Loucy (cell line): ENCODE data around the gene SSNA1.

Source experiments
- H2AFZ ChIP-seq: fragments of 200-600 bp; sonication (generic); 2 replicates; pipeline ENCODE4 v1.6.0; 2016; ENCODE audit warnings: antibody characterized with exemption, mild to moderate bottlenecking, low read length, moderate library complexity
- H3F3A ChIP-seq: fragments of 200-600 bp; 2 replicates; pipeline ENCODE4 v1.6.0; 2016; ENCODE audit warnings: antibody characterized with exemption, low read depth, mild to moderate bottlenecking
- H3K27me3 ChIP-seq: fragments of 200-600 bp; sonication (generic); 2 replicates; pipeline ENCODE4 v1.6.1; 2014; ENCODE audit warnings: low read length, mild to moderate bottlenecking; ENCODE audit not compliant: insufficient read depth, poor library complexity, severe bottlenecking
- H3K36me3 ChIP-seq: fragments of 200-600 bp; sonication (generic); 2 replicates; pipeline ENCODE4 v1.6.1; 2016; ENCODE audit warnings: low read length; ENCODE audit not compliant: insufficient read depth
- H3K4me1 ChIP-seq: fragments of 200-600 bp; sonication (generic); 2 replicates; pipeline ENCODE4 v1.5.1; 2014; ENCODE audit warnings: low read length, mild to moderate bottlenecking; ENCODE audit not compliant: insufficient read depth, poor library complexity, severe bottlenecking
- H3K4me2 ChIP-seq: fragments of 200-600 bp; sonication (generic); 2 replicates; pipeline ENCODE4 v1.6.0; 2014; ENCODE audit warnings: antibody characterized with exemption, low read length, low read depth, mild to moderate bottlenecking; ENCODE audit not compliant: poor library complexity, severe bottlenecking
- H3K4me3 ChIP-seq: fragments of 200-600 bp; sonication (generic); 2 replicates; pipeline ENCODE4 v1.5.1; 2014; ENCODE audit warnings: low read length, mild to moderate bottlenecking, mixed read lengths; ENCODE audit not compliant: poor library complexity, severe bottlenecking
- H3K79me2 ChIP-seq: fragments of 200-600 bp; sonication (generic); 2 replicates; pipeline ENCODE4 v1.6.1; 2014; ENCODE audit warnings: low read length; ENCODE audit not compliant: insufficient read depth
- H3K9ac ChIP-seq: fragments of 200-600 bp; sonication (generic); 2 replicates; pipeline ENCODE4 v1.6.0; 2014; ENCODE audit warnings: mild to moderate bottlenecking, low read depth, low read length, moderate library complexity; ENCODE audit not compliant: poor library complexity, severe bottlenecking
- H3K9me2 ChIP-seq: fragments of 200-600 bp; sonication (generic); replicated peaks from 2 replicates; pipeline ENCODE4 v1.6.1; 2016; ENCODE audit warnings: low read depth, low read length, mixed read lengths
- H3K9me3 ChIP-seq: fragments of 200-600 bp; sonication (generic); 2 replicates; pipeline ENCODE4 v1.6.1; 2014; ENCODE audit warnings: mild to moderate bottlenecking, antibody characterized with exemption, low read length, low read depth; ENCODE audit not compliant: insufficient read depth
- H4K20me1 ChIP-seq: fragments of 200-600 bp; sonication (generic); 2 replicates; pipeline ENCODE4 v1.6.0; 2014; ENCODE audit warnings: antibody characterized with exemption, low read length, mild to moderate bottlenecking; ENCODE audit not compliant: insufficient read depth, poor library complexity, severe bottlenecking
- EZH2phosphoT487 ChIP-seq: fragments of 200-600 bp; IDR thresholded peaks from 2 replicates; pipeline ENCODE4 v1.6.1; 2018; ENCODE audit warnings: antibody characterized with exemption, mild to moderate bottlenecking, moderate library complexity, borderline replicate concordance
- TF ChIP-seq, protein P1 (sequence below): fragments of 200-600 bp; sonication (generic); conservative IDR thresholded peaks from 2 replicates; pipeline ENCODE4 v1.5.1; 2014; ENCODE audit warnings: mild to moderate bottlenecking, antibody characterized with exemption, low read length

Gene SSNA1

DNA sequence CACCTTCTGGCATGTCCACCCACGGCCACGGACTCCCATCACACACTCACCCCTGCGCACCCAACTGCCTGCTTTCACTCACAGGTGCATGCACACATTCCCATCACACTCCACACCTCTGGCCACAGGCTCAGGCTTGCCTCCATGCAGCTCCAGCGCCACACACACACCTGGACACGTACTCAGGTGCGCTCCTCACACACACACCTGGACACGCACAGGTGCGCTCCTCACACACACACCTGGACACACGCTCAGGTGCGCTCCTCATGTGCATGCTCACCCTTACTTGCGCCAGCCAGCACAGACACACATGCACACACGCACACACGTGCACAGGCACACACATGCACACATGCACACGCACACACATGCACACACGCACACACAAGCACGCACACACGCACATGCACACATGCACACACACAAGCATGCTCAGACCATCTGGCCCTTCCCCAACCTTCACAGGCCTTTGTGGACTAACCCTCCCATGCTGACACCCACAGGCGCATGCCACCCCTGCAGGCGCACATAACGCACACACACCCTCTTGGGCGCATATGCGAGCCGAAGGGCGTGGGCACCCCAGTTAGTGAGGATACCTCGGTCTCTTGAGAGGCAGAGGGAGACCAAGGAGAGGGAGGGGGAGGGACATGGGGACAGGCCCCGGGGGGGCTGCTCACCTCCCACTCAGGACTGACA is 41.2 kb upstream of the SSNA1 start:
- Histone ChIP-seq H3K9me2 (no peaks in the 10 kb centered on the region), H3K36me3 (no peaks in the 10 kb centered on the region), H3K9ac (no peak overlapping the region), H3F3A (0 out of 2 replicates have a peak, but pooled peaks cover 4% of the 10 kb centered on the region), H3K4me3 (no peak overlapping the region), H3K9me3 (no peaks in the 10 kb centered on the region), H3K4me1 (no peaks in the 10 kb centered on the region), H3K27me3 (no peaks in the 10 kb centered on the region), H3K4me2 (no peak overlapping the region), H4K20me1 (no peaks in the 10 kb centered on the region), H2AFZ (no peak overlapping the region), H3K79me2 (no peaks in the 10 kb centered on the region)
- TF ChIP-seq, protein P1, sequence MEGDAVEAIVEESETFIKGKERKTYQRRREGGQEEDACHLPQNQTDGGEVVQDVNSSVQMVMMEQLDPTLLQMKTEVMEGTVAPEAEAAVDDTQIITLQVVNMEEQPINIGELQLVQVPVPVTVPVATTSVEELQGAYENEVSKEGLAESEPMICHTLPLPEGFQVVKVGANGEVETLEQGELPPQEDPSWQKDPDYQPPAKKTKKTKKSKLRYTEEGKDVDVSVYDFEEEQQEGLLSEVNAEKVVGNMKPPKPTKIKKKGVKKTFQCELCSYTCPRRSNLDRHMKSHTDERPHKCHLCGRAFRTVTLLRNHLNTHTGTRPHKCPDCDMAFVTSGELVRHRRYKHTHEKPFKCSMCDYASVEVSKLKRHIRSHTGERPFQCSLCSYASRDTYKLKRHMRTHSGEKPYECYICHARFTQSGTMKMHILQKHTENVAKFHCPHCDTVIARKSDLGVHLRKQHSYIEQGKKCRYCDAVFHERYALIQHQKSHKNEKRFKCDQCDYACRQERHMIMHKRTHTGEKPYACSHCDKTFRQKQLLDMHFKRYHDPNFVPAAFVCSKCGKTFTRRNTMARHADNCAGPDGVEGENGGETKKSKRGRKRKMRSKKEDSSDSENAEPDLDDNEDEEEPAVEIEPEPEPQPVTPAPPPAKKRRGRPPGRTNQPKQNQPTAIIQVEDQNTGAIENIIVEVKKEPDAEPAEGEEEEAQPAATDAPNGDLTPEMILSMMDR, result no peak
- no peak for TF ChIP-seq EZH2phosphoT487

DNA sequence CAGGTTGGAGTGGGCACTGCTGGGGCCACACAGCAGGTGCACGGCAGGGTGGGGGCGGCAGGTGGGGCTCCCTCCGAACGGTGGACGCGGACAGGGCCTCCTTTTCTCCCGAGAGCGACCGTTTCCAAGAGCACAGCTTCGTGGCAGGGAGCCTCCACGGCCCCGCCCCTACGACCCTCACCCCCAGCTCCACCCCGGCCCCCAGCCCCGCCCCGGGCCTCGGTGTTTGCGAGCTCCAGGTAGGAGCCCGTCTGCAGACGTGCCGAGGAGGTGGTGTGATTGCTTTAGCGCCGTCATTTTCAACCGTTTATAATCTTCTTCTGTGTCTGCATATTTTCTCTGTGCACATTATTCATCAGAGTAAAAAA is 40.7 kb upstream of the SSNA1 start:
- no peak overlapping the region for H3K4me3 ChIP-seq
- H3K27me3 ChIP-seq, result no peaks in the 10 kb centered on the region
- H3K9ac ChIP-seq, result no peak overlapping the region
- H3K36me3 ChIP-seq, result no peaks in the 10 kb centered on the region
- no peaks in the 10 kb centered on the region for H3K79me2 ChIP-seq
- H3K9me2 ChIP-seq, result no peaks in the 10 kb centered on the region
- no peak overlapping the region for H2AFZ ChIP-seq
- H3K4me2 ChIP-seq, result no peak overlapping the region
- H4K20me1 ChIP-seq, result no peaks in the 10 kb centered on the region
- H3K9me3 ChIP-seq, result no peaks in the 10 kb centered on the region
- 0 out of 2 replicates have a peak, but pooled peaks cover 4% of the 10 kb centered on the region for H3F3A ChIP-seq
- TF ChIP-seq EZH2phosphoT487, result no peak
- TF ChIP-seq, protein P1, result no peak
- H3K4me1 ChIP-seq, result no peaks in the 10 kb centered on the region

DNA sequence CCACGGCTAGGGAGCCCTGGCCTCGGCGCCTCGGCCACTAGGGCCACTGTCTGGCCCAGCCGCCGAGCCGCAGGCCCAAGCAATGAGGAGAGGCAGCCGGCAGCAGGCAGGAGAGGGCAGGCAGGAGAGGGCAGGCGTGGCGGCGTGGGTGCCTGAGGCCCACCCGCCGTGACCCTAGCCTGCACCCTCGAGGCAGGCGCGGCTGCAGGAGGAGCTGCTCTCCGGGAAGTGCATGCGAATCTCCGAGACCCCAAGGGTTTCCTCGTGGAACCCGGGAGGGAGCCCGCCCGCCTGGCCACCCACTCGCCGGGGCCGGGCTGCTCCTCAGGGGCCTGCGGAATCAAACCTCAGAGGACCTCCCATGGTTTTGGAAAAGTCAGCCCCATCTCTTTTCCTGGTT is 40.2 kb upstream of the SSNA1 start:
- no peaks in the 10 kb centered on the region for H3K36me3 ChIP-seq
- no peak overlapping the region for H3K4me2 ChIP-seq
- H3K79me2 ChIP-seq, result no peaks in the 10 kb centered on the region
- no peaks in the 10 kb centered on the region for H3K9me3 ChIP-seq
- H3K27me3 ChIP-seq, result no peaks in the 10 kb centered on the region
- no peak for TF ChIP-seq EZH2phosphoT487
- TF ChIP-seq, protein P1, result no peak
- no peak overlapping the region for H3K4me3 ChIP-seq
- no peaks in the 10 kb centered on the region for H3K4me1 ChIP-seq
- 0 out of 2 replicates have a peak, but pooled peaks cover 4% of the 10 kb centered on the region for H3F3A ChIP-seq
- no peaks in the 10 kb centered on the region for H3K9me2 ChIP-seq
- H3K9ac ChIP-seq, result no peak overlapping the region
- no peak overlapping the region for H2AFZ ChIP-seq
- H4K20me1 ChIP-seq, result no peaks in the 10 kb centered on the region
